Heart left ventricle (tissue), 13 donors: ENCODE measurements around the gene RPS6KA5.

Source experiments
- POLR2A ChIP-seq, 2 donors: fragments of 450-650 bp; IDR thresholded peaks; one replicate each; pipeline ENCODE4 v1.6.1; 2017; ENCODE audit warnings: antibody characterized with exemption in 2 of 2, mild to moderate bottlenecking in 2 of 2, moderate library complexity in 2 of 2
- TF ChIP-seq, protein P1 (sequence below), 12 donors: fragments of 200-600 bp; sonication (generic) in 4 of 12; IDR thresholded peaks; one replicate each; pipeline versions ENCODE4 v1.5.0 to v1.8.0; 2018 to 2022; ENCODE audit warnings: antibody characterized with exemption in 12 of 12, mild to moderate bottlenecking in 5 of 12
- donor health status: ischemic (EF 13 %, LVEDD 7.1; RV severe dilation, severe dysfunction).
- donor health status: DM: no; HTN: yes; CAD: no.
- donor health status: DM: no; HTN: no; CAD: no.
- donor health status: ischemic (EF 25% LVEDD 6.9; RV normal size, moderate dysfunction).
- donor health status: ischemic (EF 25% LVEDD 5.7; RV mildly dilated, moderate dysfunction).
- donor health status: ischemic (EF 35%, LVEDD 5.7; RV mildly dilated, moderate dysfunction).
- donor health status: nonischemic (EF 11% LVEDD 7.7; RV severe dilation, severe dysfunction).
- donor health status: DM: yes; HTN: yes; CAD: no.
- donor health status: PGD.
- donor health status: ischemic (EF 29% LVEDD 5.4; RV normal size, mild dysfunction).
- donor health status: nonischemic (EF 23%, LVEDD 6.1; RV moderate dilation, normal function).

DNA sequence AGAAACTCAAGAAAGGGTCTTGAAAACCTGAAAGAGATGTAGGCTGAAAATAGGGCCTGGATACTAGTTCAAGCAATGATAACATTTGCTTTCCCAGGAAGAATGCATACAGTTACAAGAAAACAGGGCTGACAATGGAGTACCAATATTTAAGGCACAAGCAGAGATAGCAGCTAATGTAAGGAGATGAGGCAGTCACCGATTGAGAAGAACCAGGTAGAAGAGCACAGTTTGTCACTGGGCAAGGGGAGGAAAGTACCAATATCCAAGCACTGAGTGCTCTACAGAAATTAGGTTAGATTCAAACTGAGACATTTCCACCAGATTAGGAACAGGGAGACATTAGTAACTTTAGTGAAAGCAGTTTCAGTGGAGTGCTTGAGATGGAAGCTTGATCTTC is 19.9 kb downstream of the RPS6KA5 start:
- TF ChIP-seq, protein P1, sequence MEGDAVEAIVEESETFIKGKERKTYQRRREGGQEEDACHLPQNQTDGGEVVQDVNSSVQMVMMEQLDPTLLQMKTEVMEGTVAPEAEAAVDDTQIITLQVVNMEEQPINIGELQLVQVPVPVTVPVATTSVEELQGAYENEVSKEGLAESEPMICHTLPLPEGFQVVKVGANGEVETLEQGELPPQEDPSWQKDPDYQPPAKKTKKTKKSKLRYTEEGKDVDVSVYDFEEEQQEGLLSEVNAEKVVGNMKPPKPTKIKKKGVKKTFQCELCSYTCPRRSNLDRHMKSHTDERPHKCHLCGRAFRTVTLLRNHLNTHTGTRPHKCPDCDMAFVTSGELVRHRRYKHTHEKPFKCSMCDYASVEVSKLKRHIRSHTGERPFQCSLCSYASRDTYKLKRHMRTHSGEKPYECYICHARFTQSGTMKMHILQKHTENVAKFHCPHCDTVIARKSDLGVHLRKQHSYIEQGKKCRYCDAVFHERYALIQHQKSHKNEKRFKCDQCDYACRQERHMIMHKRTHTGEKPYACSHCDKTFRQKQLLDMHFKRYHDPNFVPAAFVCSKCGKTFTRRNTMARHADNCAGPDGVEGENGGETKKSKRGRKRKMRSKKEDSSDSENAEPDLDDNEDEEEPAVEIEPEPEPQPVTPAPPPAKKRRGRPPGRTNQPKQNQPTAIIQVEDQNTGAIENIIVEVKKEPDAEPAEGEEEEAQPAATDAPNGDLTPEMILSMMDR (IDR thresholded peaks at IDR 0.05) = no peak
- TF ChIP-seq POLR2A (IDR thresholded peaks at IDR 0.05) = no peak
